ENCODE results near the gene YTHDF1. TPM values are rescaled to one million over a fixed set of nuclear protein-coding genes. Genes with fewer than 3 reads are reported as not detected.

YTHDF1 gene
- total RNA-seq, 1 experiment from 2014 or later: 85.4 TPM

DNA sequence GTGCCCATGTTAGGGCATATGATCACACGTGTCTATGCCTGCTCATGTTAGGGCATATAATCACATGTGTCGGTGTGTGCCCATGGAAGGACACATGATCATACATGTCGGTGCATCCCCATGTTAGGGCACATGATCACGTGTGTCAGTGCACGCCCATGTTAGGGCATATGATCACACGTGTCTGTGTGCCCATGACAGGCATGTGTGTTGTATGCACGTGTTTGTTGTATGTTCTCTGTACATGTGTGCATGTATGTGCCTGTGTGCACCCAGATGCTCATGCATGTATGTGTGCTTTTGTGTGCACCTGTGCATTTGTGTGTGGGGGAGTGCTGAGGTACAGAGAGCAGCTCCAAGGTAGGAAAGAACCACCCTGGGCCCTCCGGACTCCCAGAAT is 29.8 kb downstream of the YTHDF1 start:
- Histone ChIP-seq H3K4me2 (ENCODE audit: insufficient read depth, insufficient read length, low read length) (no peak overlapping the region), H3K9me3 (ENCODE audit: control insufficient read depth, low read depth, low read length) (no peaks in the 10 kb centered on the region), H2BK120ac (ENCODE audit: low read depth, low read length, poor library complexity, severe bottlenecking) (no peak overlapping the region), H3K27me3 (ENCODE audit: insufficient read depth, low read length) (no peaks in the 10 kb centered on the region), H2BK15ac (ENCODE audit: low read depth, low read length) (no peak overlapping the region), H3K14ac (ENCODE audit: insufficient read depth, low read length) (no peak overlapping the region), H3K23ac (ENCODE audit: insufficient read length, low read depth, low read length) (no peak overlapping the region), H3K9ac (ENCODE audit: extremely low read depth, insufficient read length, low read length) (no peak overlapping the region), H2AFZ (ENCODE audit: low read length) (no peak overlapping the region), H3K4me1 (ENCODE audit: insufficient read depth, low read length) (no peaks in the 10 kb centered on the region), H3T11ph (ENCODE audit: low read length) (no peak overlapping the region), H3K79me2 (ENCODE audit: insufficient read depth, low read length) (no peaks in the 10 kb centered on the region), H4K5ac (ENCODE audit: insufficient read length, low read depth, low read length) (no peak overlapping the region), H2BK12ac (ENCODE audit: insufficient read length, low read depth, low read length) (no peak overlapping the region), H2AK5ac (ENCODE audit: insufficient read length, low read length) (no peak overlapping the region), H3K27ac (ENCODE audit: insufficient read length, low read depth, low read length) (no peak overlapping the region), H3K18ac (ENCODE audit: insufficient read length, low read depth, low read length) (no peak overlapping the region), H3K79me1 (ENCODE audit: insufficient read depth, low read depth, low read length, poor library complexity, severe bottlenecking) (no peaks in the 10 kb centered on the region), H4K8ac (replicated peaks; ENCODE audit: insufficient read length, low read depth, low read length) (no peak overlapping the region), H4K91ac (ENCODE audit: insufficient read length, low read depth, low read length) (no peak overlapping the region), H2BK20ac (ENCODE audit: low read depth, low read length, poor library complexity, severe bottlenecking) (no peak overlapping the region), H3K23me2 (ENCODE audit: insufficient read length, low read depth, low read length, poor library complexity, severe bottlenecking) (peaks cover 2% of the 10 kb centered on the region), H3K56ac (ENCODE audit: insufficient read length, low read depth, low read length) (no peak overlapping the region), H3K4ac (ENCODE audit: low read depth, low read length) (no peak overlapping the region), H2BK5ac (ENCODE audit: insufficient read length, low read length) (no peak overlapping the region), H4K20me1 (ENCODE audit: control insufficient read depth, insufficient read depth, insufficient read length) (peaks cover 11% of the 10 kb centered on the region)
- H3K9me3 Mint-ChIP-seq: peaks cover 2% of the 10 kb centered on the region in 2 experiments; a peak in 3 of 5 replicates
- peaks cover 9% of the 10 kb centered on the region for H3K27me3 Mint-ChIP-seq (ENCODE audit: low read depth)
- no peak for DNase-seq
- no peak overlapping the region for H3K27ac Mint-ChIP-seq
- WGBS (ENCODE audit: extremely low coverage, insufficient read length, low lambda C conversion rate): no CpG with 5 or more reads among the region's 8 CpGs
- H3K36me3 Mint-ChIP-seq (ENCODE audit: insufficient read depth in 1 of 3, low read depth in 3 of 3): no peaks in the 10 kb centered on the region
- no peak for TF ChIP-seq CTCF (conservative IDR thresholded peaks at IDR 0.05)
- H3K4me3 Mint-ChIP-seq: no peak overlapping the region
- peaks cover 4 to 15% of the 10 kb centered on the region in 2 experiments; a peak in 3 of 4 replicates for H3K4me1 Mint-ChIP-seq
